Neutrophil (primary cell): ENCODE results near the gene DIS3L2.

Experiments used
- H3K27ac ChIP-seq: fragments of 200-600 bp; sonication (generic); 2 replicates; pipeline ENCODE4 v1.5.1; 2016; ENCODE audit warnings: mild to moderate bottlenecking, moderate library complexity
- H3K27me3 ChIP-seq: fragments of 200-600 bp; sonication (generic); 2 replicates; pipeline ENCODE4 v1.6.0; 2016; ENCODE audit warnings: mild to moderate bottlenecking
- H3K36me3 ChIP-seq: fragments of 200-600 bp; sonication (generic); 2 replicates; pipeline ENCODE4 v1.5.1; 2017
- H3K4me1 ChIP-seq, 2 experiments: fragments of 200-600 bp in 1 of 2; sonication (generic) in 1 of 2; 1 replicate in 1 of 2; 2 replicates in 1 of 2; pipeline versions ENCODE4 v1.5.1 to v1.6.1; 2013 to 2016; ENCODE audit warnings: low read depth in 1 of 2, low read length in 1 of 2, mild to moderate bottlenecking in 1 of 2, moderate library complexity in 1 of 2; ENCODE audit not compliant: control insufficient read depth in 1 of 2, insufficient read depth in 1 of 2
- H3K4me3 ChIP-seq, 2 experiments: fragments of 200-600 bp in 1 of 2; sonication (generic) in 1 of 2; 1 replicate in 1 of 2; 2 replicates in 1 of 2; pipeline ENCODE4 v1.5.1; 2013 to 2016; ENCODE audit warnings: low read depth in 1 of 2, low read length in 1 of 2, mild to moderate bottlenecking in 1 of 2, moderate library complexity in 1 of 2
- H3K9me3 ChIP-seq: fragments of 200-600 bp; sonication (generic); 2 replicates; pipeline ENCODE4 v1.5.1; 2016
- CTCF ChIP-seq: fragments of 200-600 bp; sonication (generic); IDR thresholded peaks from 2 replicates; pipeline ENCODE4 v1.5.1; 2016; ENCODE audit warnings: antibody characterized with exemption

DIS3L2 gene

DNA sequence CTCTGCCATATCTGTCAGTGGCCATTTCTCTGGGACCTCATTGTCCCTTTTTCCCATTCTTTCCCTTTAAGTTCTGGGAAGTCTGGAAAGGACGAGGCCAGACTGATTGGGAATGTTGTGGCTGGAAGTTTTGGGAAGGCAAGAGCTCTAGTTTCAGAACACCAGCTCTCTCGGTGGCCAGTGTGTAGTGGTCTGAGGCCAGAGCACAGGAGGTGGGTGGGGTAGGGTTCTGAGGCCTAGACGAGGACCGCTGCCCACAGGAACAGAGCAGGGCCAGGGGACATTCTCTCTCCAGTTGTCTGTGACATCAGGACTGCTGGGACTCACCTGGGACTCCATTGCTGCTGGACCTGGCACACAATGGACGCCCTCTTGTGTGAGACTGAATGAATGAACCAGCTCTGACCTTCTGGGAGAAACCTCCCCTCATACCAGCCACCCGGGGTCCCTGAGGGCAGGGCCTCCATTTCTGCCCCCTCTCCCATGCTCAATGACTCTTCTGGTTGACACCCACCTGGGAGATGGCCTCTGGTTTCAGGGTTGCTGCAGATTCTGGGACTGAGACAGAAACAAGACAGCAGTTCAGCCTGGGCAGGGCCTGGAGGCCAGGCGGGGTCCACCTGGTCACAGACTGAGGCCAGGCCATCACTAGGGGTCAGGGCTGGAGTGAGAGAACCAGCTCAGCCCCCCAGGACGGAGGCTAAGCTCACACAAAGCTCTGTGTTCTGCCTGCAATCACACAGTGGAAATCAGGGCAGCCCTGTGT lies 26.9 kb upstream of the DIS3L2 start:
- H3K9me3 ChIP-seq, result no peaks in the 10 kb centered on the region
- H3K4me1 ChIP-seq, result no peaks in the 10 kb centered on the region
- no peak for TF ChIP-seq CTCF
- no peak overlapping the region for H3K4me3 ChIP-seq
- no peaks in the 10 kb centered on the region for H3K36me3 ChIP-seq
- H3K27ac ChIP-seq, result no peak overlapping the region
- peaks cover 19% of the 10 kb centered on the region for H3K27me3 ChIP-seq

GRCh38 chr2:231935207-231935524 lies 26.3 kb upstream of the DIS3L2 start:
- Histone ChIP-seq H3K4me3 (no peak overlapping the region), H3K9me3 (no peaks in the 10 kb centered on the region), H3K4me1 (no peaks in the 10 kb centered on the region), H3K27ac (no peak overlapping the region), H3K36me3 (no peaks in the 10 kb centered on the region), H3K27me3 (peaks cover 14% of the 10 kb centered on the region)
- no peak for TF ChIP-seq CTCF

GRCh38 chr2:231935815-231936214 lies 25.7 kb upstream of the DIS3L2 start:
- TF ChIP-seq CTCF, result no peak
- Histone ChIP-seq H3K27ac (no peak overlapping the region), H3K9me3 (no peaks in the 10 kb centered on the region), H3K36me3 (no peaks in the 10 kb centered on the region), H3K4me3 (no peak overlapping the region), H3K4me1 (no peaks in the 10 kb centered on the region), H3K27me3 (peaks cover 10% of the 10 kb centered on the region)

- no peak overlapping the region for H3K27ac ChIP-seq
- TF ChIP-seq CTCF, result no peak
- peaks cover 3% of the 10 kb centered on the region for H3K27me3 ChIP-seq
- H3K4me3 ChIP-seq, result no peak overlapping the region
- no peaks in the 10 kb centered on the region for H3K4me1 ChIP-seq
- H3K9me3 ChIP-seq, result no peaks in the 10 kb centered on the region
- H3K36me3 ChIP-seq, result no peaks in the 10 kb centered on the region
Measured at GRCh38 chr2:231936491-231936890, 25.0 kb upstream of the DIS3L2 start.

GRCh38 chr2:231937057-231937456 lies 24.5 kb upstream of the DIS3L2 start:
- Histone ChIP-seq H3K4me1 (no peaks in the 10 kb centered on the region), H3K36me3 (no peaks in the 10 kb centered on the region)

More at GRCh38 chr2:231937057-231937456, 24.5 kb upstream of the DIS3L2 start:
- no peaks in the 10 kb centered on the region for H3K9me3 ChIP-seq
- H3K4me3 ChIP-seq, result no peak overlapping the region
- no peak overlapping the region for H3K27ac ChIP-seq
- H3K27me3 ChIP-seq, result no peaks in the 10 kb centered on the region
- TF ChIP-seq CTCF, result no peak
